IMR-90 (cell line): ENCODE measurements around the gene USP9X.

Experiments used
- CEBPB ChIP-seq: IDR thresholded peaks from 2 replicates; pipeline ENCODE4 v1.6.1; 2012; ENCODE audit warnings: low read depth, low read length, improper control_type of control experiment
- FOS ChIP-seq: fragments of 150-350 bp; IDR thresholded peaks from 2 replicates; pipeline ENCODE4 v1.6.1; 2016; ENCODE audit warnings: low read depth, low read length
- MXI1 ChIP-seq: IDR thresholded peaks from 2 replicates; pipeline ENCODE4 v1.6.1; 2012; ENCODE audit warnings: low read depth, mild to moderate bottlenecking, low read length, moderate library complexity, borderline replicate concordance
- POLR2A ChIP-seq: IDR thresholded peaks from 2 replicates; pipeline ENCODE4 v1.6.1; 2012; ENCODE audit warnings: mild to moderate bottlenecking, low read depth, low read length
- RAD21 ChIP-seq: IDR thresholded peaks from 2 replicates; pipeline ENCODE4 v1.6.1; 2012; ENCODE audit warnings: low read length, improper control_type of control experiment
- RFX5 ChIP-seq: IDR thresholded peaks from 2 replicates; pipeline ENCODE4 v1.8.0; 2012; ENCODE audit warnings: low read depth, mild to moderate bottlenecking, low read length, moderate library complexity
- SMC3 ChIP-seq: fragments of 150-350 bp; IDR thresholded peaks from 2 replicates; pipeline ENCODE4 v1.6.1; 2016; ENCODE audit warnings: low read depth, mild to moderate bottlenecking, antibody characterized with exemption, low read length, moderate library complexity
- TF ChIP-seq, protein P1 (sequence below): conservative IDR thresholded peaks from 2 replicates; pipeline ENCODE4 v1.5.1; 2012; ENCODE audit warnings: mild to moderate bottlenecking, low read depth, low read length, improper control_type of control experiment
- TF ChIP-seq, protein P2 (sequence below): fragments of 150-350 bp; IDR thresholded peaks from 2 replicates; pipeline ENCODE4 v1.6.1; 2017; ENCODE audit warnings: mild to moderate bottlenecking, antibody characterized with exemption, low read length, low read depth

DNA sequence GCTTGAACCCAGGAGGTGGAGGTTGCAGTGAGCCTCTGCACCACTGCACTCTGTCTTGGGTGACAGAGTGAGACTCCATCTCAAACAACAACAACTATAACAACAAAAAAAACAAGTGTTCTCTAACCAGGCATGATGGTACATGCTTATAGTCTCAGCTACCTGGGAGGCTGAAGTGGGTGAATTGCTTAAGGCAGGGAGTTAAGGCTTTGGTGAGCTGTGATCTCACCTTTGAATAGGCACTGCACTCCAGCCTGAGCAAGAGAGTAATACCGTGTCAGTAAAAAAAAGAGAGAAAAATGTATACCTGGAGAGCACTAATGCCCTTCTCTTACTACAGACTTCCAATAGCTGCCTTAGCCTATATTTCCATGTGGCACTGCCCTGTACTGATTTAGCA, 18.9 kb upstream of the USP9X start:
- TF ChIP-seq, protein P1, sequence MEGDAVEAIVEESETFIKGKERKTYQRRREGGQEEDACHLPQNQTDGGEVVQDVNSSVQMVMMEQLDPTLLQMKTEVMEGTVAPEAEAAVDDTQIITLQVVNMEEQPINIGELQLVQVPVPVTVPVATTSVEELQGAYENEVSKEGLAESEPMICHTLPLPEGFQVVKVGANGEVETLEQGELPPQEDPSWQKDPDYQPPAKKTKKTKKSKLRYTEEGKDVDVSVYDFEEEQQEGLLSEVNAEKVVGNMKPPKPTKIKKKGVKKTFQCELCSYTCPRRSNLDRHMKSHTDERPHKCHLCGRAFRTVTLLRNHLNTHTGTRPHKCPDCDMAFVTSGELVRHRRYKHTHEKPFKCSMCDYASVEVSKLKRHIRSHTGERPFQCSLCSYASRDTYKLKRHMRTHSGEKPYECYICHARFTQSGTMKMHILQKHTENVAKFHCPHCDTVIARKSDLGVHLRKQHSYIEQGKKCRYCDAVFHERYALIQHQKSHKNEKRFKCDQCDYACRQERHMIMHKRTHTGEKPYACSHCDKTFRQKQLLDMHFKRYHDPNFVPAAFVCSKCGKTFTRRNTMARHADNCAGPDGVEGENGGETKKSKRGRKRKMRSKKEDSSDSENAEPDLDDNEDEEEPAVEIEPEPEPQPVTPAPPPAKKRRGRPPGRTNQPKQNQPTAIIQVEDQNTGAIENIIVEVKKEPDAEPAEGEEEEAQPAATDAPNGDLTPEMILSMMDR, result no peak
- no peak for TF ChIP-seq POLR2A
- no peak for TF ChIP-seq RFX5
- TF ChIP-seq, protein P2, sequence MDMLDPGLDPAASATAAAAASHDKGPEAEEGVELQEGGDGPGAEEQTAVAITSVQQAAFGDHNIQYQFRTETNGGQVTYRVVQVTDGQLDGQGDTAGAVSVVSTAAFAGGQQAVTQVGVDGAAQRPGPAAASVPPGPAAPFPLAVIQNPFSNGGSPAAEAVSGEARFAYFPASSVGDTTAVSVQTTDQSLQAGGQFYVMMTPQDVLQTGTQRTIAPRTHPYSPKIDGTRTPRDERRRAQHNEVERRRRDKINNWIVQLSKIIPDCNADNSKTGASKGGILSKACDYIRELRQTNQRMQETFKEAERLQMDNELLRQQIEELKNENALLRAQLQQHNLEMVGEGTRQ, result no peak
- no peak for TF ChIP-seq SMC3
- TF ChIP-seq RAD21, result no peak
- TF ChIP-seq MXI1, result no peak
- no peak for TF ChIP-seq FOS
- no peak for TF ChIP-seq CEBPB
